ENCODE data around the gene MSANTD1.

DNA sequence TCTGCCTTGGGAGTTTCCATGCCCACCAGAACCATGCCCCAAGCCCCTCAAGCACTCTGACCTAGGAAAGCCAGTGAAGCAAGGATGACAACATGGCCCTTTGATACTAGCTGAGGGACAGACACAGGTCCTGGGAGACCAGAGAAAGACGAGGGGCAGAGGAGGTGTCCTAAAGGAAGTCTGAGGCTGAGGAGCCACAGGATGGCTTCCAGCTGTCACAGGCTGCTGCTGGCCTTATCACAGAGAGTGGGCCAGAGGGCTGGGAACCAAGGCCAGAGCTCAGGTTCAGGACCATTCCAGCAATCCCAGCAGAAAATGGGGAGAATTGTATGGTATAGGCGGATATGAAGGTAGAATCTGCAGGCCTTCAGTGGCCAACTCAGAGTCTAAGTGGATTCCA is 31.7 kb upstream of the MSANTD1 start:
- TF ChIP-seq, protein P1, sequence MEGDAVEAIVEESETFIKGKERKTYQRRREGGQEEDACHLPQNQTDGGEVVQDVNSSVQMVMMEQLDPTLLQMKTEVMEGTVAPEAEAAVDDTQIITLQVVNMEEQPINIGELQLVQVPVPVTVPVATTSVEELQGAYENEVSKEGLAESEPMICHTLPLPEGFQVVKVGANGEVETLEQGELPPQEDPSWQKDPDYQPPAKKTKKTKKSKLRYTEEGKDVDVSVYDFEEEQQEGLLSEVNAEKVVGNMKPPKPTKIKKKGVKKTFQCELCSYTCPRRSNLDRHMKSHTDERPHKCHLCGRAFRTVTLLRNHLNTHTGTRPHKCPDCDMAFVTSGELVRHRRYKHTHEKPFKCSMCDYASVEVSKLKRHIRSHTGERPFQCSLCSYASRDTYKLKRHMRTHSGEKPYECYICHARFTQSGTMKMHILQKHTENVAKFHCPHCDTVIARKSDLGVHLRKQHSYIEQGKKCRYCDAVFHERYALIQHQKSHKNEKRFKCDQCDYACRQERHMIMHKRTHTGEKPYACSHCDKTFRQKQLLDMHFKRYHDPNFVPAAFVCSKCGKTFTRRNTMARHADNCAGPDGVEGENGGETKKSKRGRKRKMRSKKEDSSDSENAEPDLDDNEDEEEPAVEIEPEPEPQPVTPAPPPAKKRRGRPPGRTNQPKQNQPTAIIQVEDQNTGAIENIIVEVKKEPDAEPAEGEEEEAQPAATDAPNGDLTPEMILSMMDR (IDR thresholded peaks at IDR 0.05), result no peak
- no peak for TF ChIP-seq EZH2 (IDR thresholded peaks at IDR 0.05; ENCODE audit: borderline replicate concordance, insufficient read depth, low read depth, low read length, poor library complexity, severe bottlenecking)

All from B cell (primary cell).